Left renal pelvis (tissue), 4 donors: ENCODE measurements around the gene FAR2. TPM values are rescaled to one million over a fixed set of nuclear protein-coding genes. Genes with fewer than 3 reads are reported as not detected.
"Not testable (repeated sequence)": the region's sequence is repeated elsewhere in the genome, so short reads cannot be mapped to it uniquely, and the experiment has no call there.

ENCODE experiments used
- DNase-seq, 4 donors: peaks; one replicate each; pipeline ENCODE4 v3.0.0-alpha.2; 2013; ENCODE audit warnings: low read depth in 4 of 4, low spot score in 3 of 4
- polyA plus RNA-seq, 4 donors: library from polyadenylated mRNA; unstranded; fragments of 120-200 nt; gene quantifications; one replicate each; pipeline ENCODE4 v1.2.1, GENCODE V29; 2013; ENCODE audit not compliant: insufficient read length in 4 of 4

Gene FAR2
- 10 to 100 TPM; 14.4 to 45.8 (median 44.6) TPM for polyA plus RNA-seq

DNA sequence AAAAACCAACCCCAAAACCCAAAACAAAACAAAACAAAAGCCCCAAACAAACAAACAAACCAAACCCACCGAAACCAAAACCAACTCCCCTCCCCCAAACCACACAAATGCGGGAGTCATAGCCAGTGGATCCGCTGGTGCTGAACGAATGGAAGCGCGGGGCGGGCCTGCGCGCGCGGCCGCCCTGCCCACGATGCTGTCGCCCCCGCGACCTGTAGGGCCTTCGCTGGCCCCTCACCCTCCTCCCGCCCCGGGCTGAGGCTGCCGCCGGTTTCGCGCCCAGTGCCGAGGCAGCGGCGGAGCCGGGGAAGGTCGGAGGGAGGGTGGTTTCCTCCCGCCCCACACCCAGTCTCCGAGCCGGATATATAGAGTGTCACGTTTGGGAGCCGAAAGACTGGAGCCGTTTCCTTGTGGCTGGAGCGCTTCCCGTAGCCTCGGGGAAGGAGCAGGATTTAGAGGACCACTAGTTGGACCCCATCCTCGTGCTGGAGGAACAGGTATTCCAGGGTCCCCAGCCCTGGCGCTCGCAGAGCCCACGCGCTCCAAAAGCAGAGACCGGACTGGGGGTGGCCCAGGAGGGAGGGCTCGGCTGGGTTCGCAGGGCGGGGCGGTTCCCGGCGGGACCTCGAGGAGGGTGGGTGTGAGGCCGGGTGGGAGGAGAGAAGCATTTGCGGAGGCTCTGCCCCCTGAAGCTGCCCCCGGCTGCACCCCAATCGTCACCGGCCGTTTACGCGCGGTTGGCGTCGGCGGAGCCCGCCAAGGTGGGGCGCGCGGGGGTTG lies at the start of gene FAR2:
Gene FAR2 (plus strand): TSS at position 368 of the 780 bp plus-strand sequence. CDS start 121,172 bp downstream, outside the sequence.
- DNase-seq = no peak

DNA sequence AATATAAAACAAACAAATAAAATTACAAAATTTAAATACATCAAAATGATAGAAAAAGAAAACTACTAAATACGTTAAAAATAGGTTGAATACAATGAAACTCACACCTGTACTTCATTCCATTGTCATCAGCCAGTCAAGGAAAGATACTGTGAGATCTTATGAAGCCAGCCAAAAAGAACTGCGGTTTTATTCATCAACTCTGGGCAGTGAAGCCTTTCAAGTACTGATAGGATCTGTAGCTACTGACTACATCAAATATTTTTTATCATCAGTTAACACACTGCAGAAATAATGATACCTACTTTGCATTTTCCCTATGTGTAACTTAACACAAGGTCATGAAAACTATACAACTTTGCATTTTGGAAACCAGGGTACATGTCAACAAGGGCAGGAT lies 46.3 kb upstream of the FAR2 start:
- DNase-seq = no peak

GRCh38 chr12:29103539-29103974 lies 45.5 kb upstream of the FAR2 start:
- no peak for DNase-seq

DNA sequence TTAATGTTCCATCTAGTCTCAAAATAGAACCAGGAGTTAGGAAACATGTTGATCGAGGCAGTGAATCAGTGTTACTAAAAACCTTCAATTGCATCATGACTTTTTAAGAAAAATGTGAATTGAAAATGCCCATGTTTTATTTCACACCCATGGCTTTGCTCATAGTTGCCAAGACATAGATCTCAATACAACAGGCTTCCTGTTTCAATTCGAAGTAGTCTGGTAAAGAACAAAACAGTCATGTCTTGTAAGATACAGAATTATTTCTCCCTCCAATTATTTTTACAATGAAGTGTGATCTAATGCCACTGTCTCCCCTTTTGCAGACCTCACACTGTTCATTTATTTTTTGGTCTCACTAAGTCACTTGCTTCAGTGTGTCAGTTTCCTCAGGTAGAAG lies 44.6 kb upstream of the FAR2 start:
- DNase-seq = no peak

DNA sequence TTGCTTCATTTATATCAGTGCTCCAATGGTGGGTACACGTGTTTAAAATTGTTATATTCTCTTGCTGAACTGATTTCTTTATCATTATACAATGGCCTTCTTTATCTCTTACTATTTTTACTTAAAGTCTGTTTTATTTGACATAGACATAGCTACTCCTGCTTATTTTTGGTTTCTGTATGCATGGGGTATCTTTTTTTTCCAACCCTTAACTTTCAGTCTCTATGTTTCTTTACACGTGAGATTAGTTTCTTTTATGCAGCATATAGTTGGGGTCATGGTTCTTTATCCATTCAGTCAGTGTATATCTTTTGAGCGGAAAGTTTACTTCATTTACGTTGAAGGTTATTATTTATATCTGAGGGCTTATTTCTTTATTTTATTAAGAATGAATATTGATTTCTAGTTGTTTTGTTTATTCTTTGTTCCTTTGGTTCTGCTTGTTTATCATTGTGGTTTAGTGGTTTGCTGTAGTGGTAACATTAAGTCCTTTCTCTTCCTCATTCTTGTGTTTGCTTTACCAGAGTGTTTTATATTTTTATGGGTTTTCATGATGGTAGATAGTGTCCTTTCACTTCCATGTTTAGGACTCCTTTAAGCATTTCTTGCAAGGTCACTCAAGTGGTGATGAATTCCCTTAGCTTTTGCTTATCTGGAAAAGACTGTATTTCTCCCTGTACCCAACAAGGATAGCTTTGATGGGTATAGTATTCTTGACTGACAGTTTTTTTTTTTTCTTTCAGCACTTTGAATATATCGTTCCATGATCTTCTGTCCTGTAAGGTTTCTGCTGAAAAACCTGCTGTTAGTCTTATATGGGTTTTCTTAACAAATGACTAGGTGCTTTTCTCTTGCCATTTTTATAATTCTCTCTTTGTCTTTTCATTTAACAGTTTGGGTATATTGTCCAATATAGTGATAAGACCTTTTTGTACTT lies 38.3 kb upstream of the FAR2 start:
- DNase-seq = no peak

DNA sequence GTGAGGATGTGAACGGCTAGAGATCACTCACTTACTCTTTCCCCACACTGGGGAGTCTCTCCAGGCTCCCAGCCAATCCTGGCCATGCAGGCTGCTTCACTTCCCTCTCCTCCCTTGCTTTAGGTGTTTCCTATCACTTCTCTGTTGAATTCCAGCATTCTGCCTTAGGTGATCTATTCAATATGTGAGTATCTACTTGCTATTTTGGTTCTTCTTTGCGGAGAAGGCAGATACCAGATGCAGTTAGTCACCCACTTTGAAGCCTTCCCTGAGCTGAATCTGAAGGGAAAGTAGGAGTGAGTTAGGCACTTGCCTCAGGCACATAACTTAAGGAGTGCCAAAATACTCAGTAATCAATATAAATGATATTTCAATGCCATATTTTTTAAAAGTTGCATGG lies 36.0 kb upstream of the FAR2 start:
- DNase-seq = no peak

GRCh38 chr12:29116414-29116813 lies 32.7 kb upstream of the FAR2 start:
- peak in 2 of 4 donors; percentile 16 to 22 for DNase-seq

GRCh38 chr12:29131539-29131938 lies 17.5 kb upstream of the FAR2 start:
- no peak for DNase-seq

- DNase-seq = no peak
Observed at GRCh38 chr12:29132316-29132715, 16.8 kb upstream of the FAR2 start.

DNA sequence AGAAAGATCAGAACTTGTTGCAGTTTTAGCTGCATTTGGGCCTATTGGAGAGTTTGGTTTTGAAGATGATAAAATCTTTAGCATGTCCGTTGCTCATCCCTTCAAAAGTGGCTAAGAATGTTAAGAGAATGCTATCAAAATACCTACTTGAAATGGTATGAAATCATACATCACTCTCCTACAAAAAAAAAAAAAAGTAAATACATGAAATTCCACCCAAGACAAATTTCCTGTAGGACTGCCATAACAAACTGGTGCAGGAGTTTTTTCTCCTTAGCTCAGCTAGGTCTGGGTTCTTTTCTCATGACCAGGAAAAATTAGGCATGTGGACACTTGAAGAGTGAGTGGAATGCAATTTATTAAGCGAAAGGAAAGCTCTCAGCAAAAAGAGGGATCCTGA lies 15.9 kb upstream of the FAR2 start:
- DNase-seq = no peak

DNA sequence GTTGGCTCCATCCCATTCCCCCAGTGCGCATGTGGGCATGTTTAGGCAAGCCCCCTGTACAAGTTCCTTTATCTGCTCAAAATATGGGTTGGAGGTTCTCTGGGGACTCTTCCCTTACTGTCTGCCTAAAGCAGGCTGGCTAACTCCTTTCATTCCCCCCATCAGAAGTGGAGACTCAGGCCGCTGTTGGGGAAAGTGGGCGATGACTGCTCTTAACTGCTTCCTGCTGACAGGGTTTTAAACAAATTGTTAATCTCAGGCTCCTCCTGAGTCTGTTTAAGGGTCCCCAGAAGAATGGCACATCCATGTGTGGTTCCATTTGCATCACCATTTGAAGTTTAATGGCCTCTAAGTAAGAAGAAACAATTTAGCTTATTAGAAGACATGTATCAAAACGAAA lies 15.4 kb upstream of the FAR2 start:
- DNase-seq = no peak

DNA sequence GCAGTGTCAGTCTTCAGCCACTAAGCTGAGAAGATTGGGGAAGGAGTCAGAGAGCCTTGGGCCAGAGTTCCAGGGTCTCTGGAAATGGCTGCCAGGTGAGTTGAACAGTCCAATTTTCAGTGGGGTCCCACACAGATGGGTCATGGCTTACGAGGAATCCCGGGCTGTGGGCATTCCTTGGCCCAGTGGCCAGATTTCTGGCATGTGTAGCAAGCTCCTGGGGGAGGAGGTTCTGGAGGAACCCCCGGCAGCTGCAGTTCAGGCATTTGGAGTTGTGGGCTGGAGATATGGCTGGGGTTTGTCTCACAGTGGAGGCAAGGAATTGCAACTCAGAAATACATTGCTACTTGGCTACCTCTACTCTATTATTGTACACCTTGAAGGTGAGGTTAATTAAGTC lies 10.8 kb upstream of the FAR2 start:
- DNase-seq = not testable (repeated sequence)

GRCh38 chr12:29138855-29139254 lies 10.2 kb upstream of the FAR2 start:
- DNase-seq = not testable (repeated sequence)

- no peak for DNase-seq
Observed at GRCh38 chr12:29145372-29146170, 3.5 kb upstream of the FAR2 start.

DNA sequence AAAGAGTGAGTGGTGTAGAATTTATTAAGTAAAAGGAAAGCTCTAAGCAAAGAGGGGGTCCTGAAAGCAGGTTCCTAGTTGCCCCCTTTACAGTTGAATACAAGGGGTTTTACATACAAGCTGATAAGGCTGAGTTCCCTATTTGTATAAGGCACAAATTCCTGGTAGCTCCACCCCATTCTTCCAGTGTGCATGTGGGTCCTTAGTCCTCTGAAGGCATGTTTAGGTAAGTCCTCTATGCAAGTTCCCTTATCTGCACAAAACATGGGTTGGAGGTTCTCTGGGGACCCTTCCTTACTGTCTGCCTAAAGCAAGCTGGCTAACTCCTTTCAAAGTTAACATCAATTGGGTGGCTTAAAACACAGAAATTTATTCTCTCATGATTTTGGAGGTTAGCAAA lies 2.9 kb upstream of the FAR2 start:
- no peak for DNase-seq

- DNase-seq = no peak
Observed at GRCh38 chr12:29147731-29148595, 1.1 kb upstream of the FAR2 start.

DNA sequence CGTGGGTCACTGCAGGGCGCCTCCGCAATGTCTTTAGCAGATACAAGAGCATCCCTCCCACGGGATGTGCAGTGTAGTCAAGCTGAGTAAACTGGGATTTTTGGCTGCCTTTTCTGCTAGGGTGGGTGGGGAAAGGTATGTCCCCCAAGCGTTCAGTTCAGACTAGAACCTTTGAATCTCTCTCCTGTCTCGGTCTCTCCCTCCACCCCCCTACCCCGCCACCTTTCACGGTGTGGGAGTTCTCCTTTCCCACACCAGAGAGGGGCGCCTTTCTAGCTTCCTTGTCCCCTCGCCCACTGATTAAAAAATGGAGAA lies 525 bp upstream of the FAR2 start:
- no peak for DNase-seq

DNA sequence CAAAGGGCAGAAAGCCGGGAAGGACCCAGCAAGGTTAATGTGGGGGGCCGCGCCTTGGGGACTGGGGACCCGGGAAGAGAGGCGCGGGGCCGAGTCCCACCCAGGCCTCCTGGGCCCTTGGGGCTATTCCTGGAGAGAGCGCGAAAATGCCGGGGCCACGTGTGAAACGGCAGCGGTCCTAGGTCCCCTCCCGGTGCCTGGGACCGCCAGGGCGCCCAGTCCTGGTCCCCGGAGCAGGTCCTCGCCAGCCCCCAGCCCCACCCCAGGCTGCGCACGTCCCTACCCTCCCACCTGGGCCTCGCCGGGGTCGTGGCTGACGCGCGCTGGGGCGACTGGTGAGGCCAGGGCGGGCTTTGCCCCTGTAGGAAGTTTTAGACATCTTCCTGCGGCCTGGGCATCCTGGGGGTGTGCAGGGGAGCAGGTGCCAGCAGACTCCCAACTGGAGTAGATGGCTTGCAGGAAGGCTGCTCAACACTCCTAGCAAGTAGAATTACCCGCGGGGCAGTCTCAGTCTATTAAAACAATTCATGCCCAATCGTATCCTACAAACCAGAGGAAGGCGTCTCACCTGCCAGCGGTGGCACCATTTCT lies 708 bp downstream of the FAR2 start:
- no peak for DNase-seq

DNA sequence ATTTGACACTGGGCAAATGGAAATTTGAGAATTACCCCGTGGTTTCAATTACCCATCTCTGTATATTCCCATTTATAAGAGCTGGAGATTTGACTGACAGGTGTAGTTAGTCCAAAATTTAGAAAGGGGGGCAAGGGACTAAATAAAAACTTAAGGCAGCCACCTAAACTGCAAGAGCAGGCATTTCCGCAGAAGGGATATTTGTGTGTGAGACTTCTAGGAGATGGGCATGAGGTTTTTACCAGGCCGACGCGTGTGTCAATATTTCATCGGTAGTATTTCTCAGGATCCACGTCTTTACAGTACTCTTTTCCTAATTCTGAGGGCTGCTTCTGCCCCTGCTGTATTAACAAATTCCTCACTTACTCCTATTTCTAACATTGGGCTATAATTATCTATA lies 1.4 kb downstream of the FAR2 start:
- no peak for DNase-seq
